Astrocyte (in vitro differentiated cells and primary cell): ENCODE results near the gene PPFIA1. TPM values are rescaled to one million over a fixed set of nuclear protein-coding genes. Genes with fewer than 3 reads are reported as not detected.

Source experiments
- DNase-seq: peaks from one replicate; pipeline ENCODE4 v3.0.0-alpha.2; 2010; ENCODE audit warnings: low read depth
- FAIRE-seq: peaks from 2 replicates; lab custom pipeline; 2011; peaks lifted over from hg19 to GRCh38; lab: Jason Lieb, UNC
- H2AFZ ChIP-seq: 2 replicates; pipeline ENCODE4 v1.6.0; 2012; ENCODE audit warnings: low read depth, low read length, inconsistent platforms
- H3K27ac ChIP-seq: 2 replicates; pipeline ENCODE4 v1.5.1; 2011; ENCODE audit warnings: low read depth, low read length, inconsistent platforms
- H3K27me3 ChIP-seq: 2 replicates; pipeline ENCODE4 v1.6.0; 2011; ENCODE audit warnings: low read length, inconsistent platforms; ENCODE audit not compliant: insufficient read depth
- H3K36me3 ChIP-seq: 2 replicates; pipeline ENCODE4 v1.5.1; 2011; ENCODE audit warnings: low read length, inconsistent platforms; ENCODE audit not compliant: insufficient read depth
- H3K4me1 ChIP-seq: 2 replicates; pipeline ENCODE4 v1.5.1; 2011; ENCODE audit warnings: low read length, inconsistent platforms; ENCODE audit not compliant: insufficient read depth
- H3K4me2 ChIP-seq: 2 replicates; pipeline ENCODE4 v1.6.0; 2012; ENCODE audit warnings: low read length, inconsistent platforms
- H3K4me3 ChIP-seq: 2 replicates; pipeline ENCODE4 v1.5.1; 2011; ENCODE audit warnings: low read depth, mild to moderate bottlenecking, low read length, inconsistent platforms; ENCODE audit not compliant: insufficient read depth
- H3K79me2 ChIP-seq: 2 replicates; pipeline ENCODE4 v1.6.0; 2012; ENCODE audit warnings: mild to moderate bottlenecking, low read length, inconsistent platforms; ENCODE audit not compliant: insufficient read depth
- H3K9ac ChIP-seq: 2 replicates; pipeline ENCODE4 v1.6.0; 2012; ENCODE audit warnings: mild to moderate bottlenecking, low read length, inconsistent platforms
- H3K9me3 ChIP-seq: 2 replicates; pipeline ENCODE4 v1.5.1; 2012; ENCODE audit warnings: low read depth, mild to moderate bottlenecking, low read length, inconsistent platforms; ENCODE audit not compliant: insufficient read depth
- H4K20me1 ChIP-seq: 2 replicates; pipeline ENCODE4 v1.6.0; 2012; ENCODE audit warnings: low read length, inconsistent platforms; ENCODE audit not compliant: insufficient read depth
- H3K27ac Mint-ChIP-seq: one replicate; pipeline ENCODE4 v1.8.0; 2021; ENCODE audit warnings: mild to moderate bottlenecking, mixed read lengths; ENCODE audit not compliant: unreplicated experiment
- H3K27me3 Mint-ChIP-seq: one replicate; pipeline ENCODE4 v1.8.0; 2021; ENCODE audit warnings: low read depth, mixed read lengths; ENCODE audit not compliant: unreplicated experiment
- H3K36me3 Mint-ChIP-seq: one replicate; pipeline ENCODE4 v1.8.0; 2021; ENCODE audit warnings: low read depth, mixed read lengths; ENCODE audit not compliant: unreplicated experiment
- H3K4me1 Mint-ChIP-seq: one replicate; pipeline ENCODE4 v1.8.0; 2021; ENCODE audit warnings: low read depth, mixed read lengths; ENCODE audit not compliant: unreplicated experiment
- H3K4me3 Mint-ChIP-seq: one replicate; pipeline ENCODE4 v1.8.0; 2021; ENCODE audit warnings: mild to moderate bottlenecking, moderate library complexity, mixed read lengths; ENCODE audit not compliant: unreplicated experiment
- H3K9me3 Mint-ChIP-seq: one replicate; pipeline ENCODE4 v1.8.0; 2021; ENCODE audit warnings: mild to moderate bottlenecking, mixed read lengths; ENCODE audit not compliant: unreplicated experiment
- CTCF ChIP-seq: IDR thresholded peaks from 2 replicates; pipeline ENCODE4 v1.5.1; 2011; ENCODE audit warnings: low read depth, mild to moderate bottlenecking, inconsistent platforms, low read length, moderate library complexity; ENCODE audit not compliant: insufficient read depth
- EZH2 ChIP-seq: IDR thresholded peaks from 2 replicates; pipeline ENCODE4 v1.6.1; 2012; ENCODE audit warnings: mild to moderate bottlenecking, low read length, inconsistent platforms; ENCODE audit not compliant: insufficient read depth
- total RNA-seq: library from RNA; stranded (reverse); gene quantifications from 2 replicates; pipeline ENCODE4 v1.2.1, GENCODE V29; 2021

The PPFIA1 gene
- total RNA-seq, 1 donor from 2014 or later, result 54.7 TPM

- no peaks in the 10 kb centered on the region for H3K27me3 Mint-ChIP-seq
- H3K4me3 ChIP-seq, result no peak overlapping the region
- no peaks in the 10 kb centered on the region for H3K9me3 Mint-ChIP-seq
- no peak overlapping the region for H2AFZ ChIP-seq
- no peaks in the 10 kb centered on the region for H3K9me3 ChIP-seq
- TF ChIP-seq CTCF (no peak), EZH2 (no peak)
- H3K27me3 ChIP-seq, result no peaks in the 10 kb centered on the region
- H3K4me1 Mint-ChIP-seq, result peaks cover 8% of the 10 kb centered on the region
- H3K36me3 ChIP-seq, result peaks cover 22% of the 10 kb centered on the region
- peak; percentile 63 for DNase-seq
- no peak for FAIRE-seq
- peaks cover 74% of the 10 kb centered on the region for H3K79me2 ChIP-seq
- peaks cover 22% of the 10 kb centered on the region for H3K36me3 Mint-ChIP-seq
- H3K4me2 ChIP-seq, result peak overlapping the region; percentile 61
- peaks cover 68% of the 10 kb centered on the region for H4K20me1 ChIP-seq
- peak overlapping the region; percentile 62 for H3K27ac Mint-ChIP-seq
- peak overlapping the region; percentile 69 for H3K27ac ChIP-seq
- peak overlapping the region; percentile 31 for H3K4me3 Mint-ChIP-seq
- peaks cover 14% of the 10 kb centered on the region for H3K4me1 ChIP-seq
- peak overlapping the region; percentile 47 for H3K9ac ChIP-seq
Measured at GRCh38 chr11:70281156-70281609, 10.7 kb downstream of the PPFIA1 start.

GRCh38 chr11:70282012-70282411 lies 11.5 kb downstream of the PPFIA1 start:
- no peaks in the 10 kb centered on the region for H3K9me3 ChIP-seq
- no peaks in the 10 kb centered on the region for H3K27me3 ChIP-seq
- Mint-ChIP-seq H3K27me3 (no peaks in the 10 kb centered on the region), H3K9me3 (no peaks in the 10 kb centered on the region), H3K4me3 (no peak overlapping the region), H3K27ac (no peak overlapping the region), H3K4me1 (peaks cover 8% of the 10 kb centered on the region), H3K36me3 (peaks cover 22% of the 10 kb centered on the region)
- peaks cover 74% of the 10 kb centered on the region for H4K20me1 ChIP-seq
- H3K4me1 ChIP-seq, result peaks cover 14% of the 10 kb centered on the region
- no peak overlapping the region for H2AFZ ChIP-seq
- H3K9ac ChIP-seq, result no peak overlapping the region
- peaks cover 74% of the 10 kb centered on the region for H3K79me2 ChIP-seq
- no peak overlapping the region for H3K27ac ChIP-seq
- peaks cover 22% of the 10 kb centered on the region for H3K36me3 ChIP-seq
- TF ChIP-seq CTCF, result no peak
- TF ChIP-seq EZH2, result no peak
- no peak overlapping the region for H3K4me2 ChIP-seq
- DNase-seq, result no peak
- no peak for FAIRE-seq
- no peak overlapping the region for H3K4me3 ChIP-seq

- no peaks in the 10 kb centered on the region for H3K4me1 ChIP-seq
- peaks cover 71% of the 10 kb centered on the region for H4K20me1 ChIP-seq
- peaks cover 20% of the 10 kb centered on the region for H3K36me3 ChIP-seq
- H3K27ac Mint-ChIP-seq, result no peak overlapping the region
- no peak for DNase-seq
- H3K4me3 ChIP-seq, result no peak overlapping the region
- H3K27me3 Mint-ChIP-seq, result no peaks in the 10 kb centered on the region
- H3K27ac ChIP-seq, result no peak overlapping the region
- peaks cover 85% of the 10 kb centered on the region for H3K79me2 ChIP-seq
- H3K9ac ChIP-seq, result no peak overlapping the region
- no peak overlapping the region for H2AFZ ChIP-seq
- no peak overlapping the region for H3K4me3 Mint-ChIP-seq
- no peaks in the 10 kb centered on the region for H3K9me3 Mint-ChIP-seq
- no peak for FAIRE-seq
- H3K9me3 ChIP-seq, result no peaks in the 10 kb centered on the region
- TF ChIP-seq CTCF (no peak), EZH2 (no peak)
- H3K36me3 Mint-ChIP-seq, result peaks cover 20% of the 10 kb centered on the region
- peaks cover 2% of the 10 kb centered on the region for H3K4me1 Mint-ChIP-seq
- H3K27me3 ChIP-seq, result no peaks in the 10 kb centered on the region
- H3K4me2 ChIP-seq, result no peak overlapping the region
Measured at GRCh38 chr11:70288721-70289120, 18.2 kb downstream of the PPFIA1 start.
